Neural crest cell (in vitro differentiated cells): ENCODE data around the gene CASZ1. TPM values are rescaled to one million over a fixed set of nuclear protein-coding genes. Genes with fewer than 3 reads are reported as not detected.

ENCODE experiments used
- DNase-seq: peaks from one replicate; pipeline ENCODE4 v3.0.0; 2021; ENCODE audit warnings: low read depth, mixed read lengths, low spot score
- H3K27ac Mint-ChIP-seq: one replicate; pipeline ENCODE4 v1.8.0; 2021; ENCODE audit warnings: mild to moderate bottlenecking, mixed read lengths; ENCODE audit not compliant: unreplicated experiment
- H3K27me3 Mint-ChIP-seq: 2 replicates; pipeline ENCODE4 v1.8.0; 2021; ENCODE audit warnings: low read depth, mild to moderate bottlenecking, mixed read lengths
- H3K36me3 Mint-ChIP-seq: 2 replicates; pipeline ENCODE4 v1.8.0; 2021; ENCODE audit warnings: low read depth, mild to moderate bottlenecking, mixed read lengths
- H3K4me1 Mint-ChIP-seq: 2 replicates; pipeline ENCODE4 v1.8.0; 2021; ENCODE audit warnings: mixed read lengths
- H3K4me3 Mint-ChIP-seq: one replicate; pipeline ENCODE4 v1.8.0; 2021; ENCODE audit warnings: mild to moderate bottlenecking, mixed read lengths
- H3K9me3 Mint-ChIP-seq: 2 replicates; pipeline ENCODE4 v1.8.0; 2021; ENCODE audit warnings: mixed read lengths
- total RNA-seq: library from RNA; stranded (reverse); gene quantifications from 2 replicates; pipeline ENCODE4 v1.2.1, GENCODE V29; 2021
- TF ChIP-seq, protein P1 (sequence below): fragments of 200-600 bp; sonication (generic); conservative IDR thresholded peaks from 2 replicates; pipeline ENCODE4 v1.5.0; 2021; ENCODE audit warnings: antibody characterized with exemption, mild to moderate bottlenecking

CASZ1 gene
- total RNA-seq, 1 donor from 2014 or later = 2.6 TPM

DNA sequence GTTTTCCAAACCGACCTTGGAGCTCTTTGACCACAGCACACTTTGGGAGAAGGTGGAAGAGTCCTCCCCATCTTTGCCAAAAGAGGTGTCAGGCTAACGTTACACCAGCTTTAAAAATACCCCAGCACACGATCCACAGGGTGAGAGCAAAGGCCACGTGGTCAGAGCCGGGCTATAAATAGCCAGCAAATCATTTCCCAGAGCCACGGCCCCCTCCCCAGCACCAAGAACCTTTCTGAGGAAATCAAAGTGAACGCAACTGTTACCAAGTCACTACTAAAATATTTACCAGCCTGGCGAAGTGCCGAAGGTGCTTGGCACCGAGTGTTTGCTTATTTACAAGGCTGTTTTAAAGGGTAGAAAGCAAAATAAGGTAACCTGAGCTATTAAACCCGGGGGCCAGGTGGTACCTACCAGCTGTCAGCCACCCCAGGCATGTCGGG lies 72.4 kb downstream of the CASZ1 start:
- no peak for DNase-seq
- H3K4me1 Mint-ChIP-seq = peaks cover 14% of the 10 kb centered on the region
- H3K9me3 Mint-ChIP-seq = no peaks in the 10 kb centered on the region
- peaks cover 93% of the 10 kb centered on the region for H3K27me3 Mint-ChIP-seq
- TF ChIP-seq, protein P1, sequence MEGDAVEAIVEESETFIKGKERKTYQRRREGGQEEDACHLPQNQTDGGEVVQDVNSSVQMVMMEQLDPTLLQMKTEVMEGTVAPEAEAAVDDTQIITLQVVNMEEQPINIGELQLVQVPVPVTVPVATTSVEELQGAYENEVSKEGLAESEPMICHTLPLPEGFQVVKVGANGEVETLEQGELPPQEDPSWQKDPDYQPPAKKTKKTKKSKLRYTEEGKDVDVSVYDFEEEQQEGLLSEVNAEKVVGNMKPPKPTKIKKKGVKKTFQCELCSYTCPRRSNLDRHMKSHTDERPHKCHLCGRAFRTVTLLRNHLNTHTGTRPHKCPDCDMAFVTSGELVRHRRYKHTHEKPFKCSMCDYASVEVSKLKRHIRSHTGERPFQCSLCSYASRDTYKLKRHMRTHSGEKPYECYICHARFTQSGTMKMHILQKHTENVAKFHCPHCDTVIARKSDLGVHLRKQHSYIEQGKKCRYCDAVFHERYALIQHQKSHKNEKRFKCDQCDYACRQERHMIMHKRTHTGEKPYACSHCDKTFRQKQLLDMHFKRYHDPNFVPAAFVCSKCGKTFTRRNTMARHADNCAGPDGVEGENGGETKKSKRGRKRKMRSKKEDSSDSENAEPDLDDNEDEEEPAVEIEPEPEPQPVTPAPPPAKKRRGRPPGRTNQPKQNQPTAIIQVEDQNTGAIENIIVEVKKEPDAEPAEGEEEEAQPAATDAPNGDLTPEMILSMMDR = no peak
- no peak overlapping the region for H3K4me3 Mint-ChIP-seq
- H3K27ac Mint-ChIP-seq = no peak overlapping the region
- H3K36me3 Mint-ChIP-seq = no peaks in the 10 kb centered on the region

DNA sequence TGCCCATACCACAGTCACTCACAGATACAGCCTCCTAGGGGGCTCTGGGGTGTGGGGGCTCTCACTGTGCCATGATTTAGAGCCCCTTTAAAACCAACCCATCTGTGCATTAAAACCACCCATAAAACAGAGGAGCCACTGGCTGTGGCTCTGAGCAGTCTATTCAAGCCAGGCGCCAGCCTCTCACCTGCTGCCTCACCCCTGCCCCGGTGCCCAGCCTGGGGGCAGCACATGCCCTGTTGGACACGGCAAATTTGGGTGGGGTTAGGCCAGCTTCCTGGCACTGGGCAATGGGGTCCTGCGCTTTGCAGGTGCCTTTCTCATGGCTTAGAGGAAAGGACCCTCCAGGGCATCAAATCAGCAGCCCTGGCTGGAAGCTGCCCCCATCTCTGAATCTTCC lies 73.1 kb downstream of the CASZ1 start:
- H3K27me3 Mint-ChIP-seq = peaks cover 95% of the 10 kb centered on the region
- H3K4me3 Mint-ChIP-seq = no peak overlapping the region
- TF ChIP-seq, protein P1 = no peak
- H3K27ac Mint-ChIP-seq = no peak overlapping the region
- no peaks in the 10 kb centered on the region for H3K36me3 Mint-ChIP-seq
- H3K9me3 Mint-ChIP-seq = no peaks in the 10 kb centered on the region
- peaks cover 10% of the 10 kb centered on the region for H3K4me1 Mint-ChIP-seq
- DNase-seq = no peak

DNA sequence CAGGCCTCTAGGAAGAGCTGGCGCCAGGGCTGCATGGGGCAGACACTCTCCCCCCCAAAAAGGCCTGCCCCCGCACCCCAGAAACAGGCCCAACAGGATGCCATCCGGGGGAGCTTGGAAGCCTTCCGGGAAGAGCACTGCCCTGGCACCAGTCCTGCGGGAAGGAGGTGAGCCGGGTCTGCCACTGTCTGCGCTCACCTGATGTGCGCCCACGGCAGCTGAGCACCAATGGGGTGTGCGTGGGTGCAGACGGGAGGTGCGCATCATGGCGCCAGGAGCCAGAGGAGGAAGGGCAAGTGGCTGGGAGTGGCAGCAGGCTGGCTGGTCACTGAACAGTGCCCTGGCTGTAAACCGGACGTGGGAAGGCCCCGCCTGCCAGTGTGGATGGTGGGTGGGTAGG lies 73.6 kb downstream of the CASZ1 start:
- no peaks in the 10 kb centered on the region for H3K36me3 Mint-ChIP-seq
- peaks cover 96% of the 10 kb centered on the region for H3K27me3 Mint-ChIP-seq
- TF ChIP-seq, protein P1 = no peak
- no peak overlapping the region for H3K27ac Mint-ChIP-seq
- peaks cover 7% of the 10 kb centered on the region for H3K4me1 Mint-ChIP-seq
- no peak overlapping the region for H3K4me3 Mint-ChIP-seq
- no peak for DNase-seq
- H3K9me3 Mint-ChIP-seq = no peaks in the 10 kb centered on the region

DNA sequence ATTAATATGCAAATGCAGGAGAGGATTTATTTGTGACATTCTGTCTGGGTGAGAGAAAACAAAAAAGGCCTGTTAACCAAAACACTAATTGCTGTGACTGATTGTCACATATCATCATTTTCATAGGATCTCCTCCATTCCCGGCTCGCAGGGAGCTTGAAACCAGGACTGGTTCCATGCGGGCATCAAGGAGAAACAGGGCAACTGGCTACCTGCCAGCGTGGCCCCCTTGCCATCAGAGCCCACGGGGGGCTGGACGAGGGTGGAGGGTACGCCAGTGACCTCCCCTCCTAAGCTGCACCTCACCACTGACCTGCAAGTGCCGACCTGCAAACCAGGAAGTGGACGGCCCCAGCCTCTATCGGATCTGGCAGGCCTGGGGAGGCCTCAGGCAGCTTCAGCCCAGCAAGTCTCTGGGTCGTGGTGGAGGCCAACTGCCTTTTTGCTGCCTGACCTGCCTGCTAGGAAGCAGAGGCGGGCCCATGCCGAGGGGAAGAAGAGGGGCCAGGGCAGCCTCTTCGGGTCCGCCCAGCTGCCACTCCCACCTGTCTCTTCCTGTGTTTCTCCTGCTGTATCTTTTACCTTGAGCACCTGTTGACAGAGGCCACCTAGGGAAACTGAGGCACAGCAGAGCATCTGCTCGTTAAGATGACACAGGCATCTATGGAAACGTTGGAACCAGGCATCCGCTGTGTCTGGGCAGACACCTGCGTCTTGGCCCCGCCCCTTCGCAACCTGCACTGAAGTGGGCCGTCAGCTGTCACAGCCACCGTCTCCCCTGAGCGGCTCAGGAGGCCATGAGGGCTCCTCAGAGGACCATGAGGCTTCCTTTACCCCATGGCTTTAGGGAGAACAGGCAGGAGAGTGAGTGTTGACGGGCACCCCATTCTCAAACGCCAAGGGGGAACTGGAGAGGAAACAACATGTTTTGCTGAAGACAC lies 74.8 kb downstream of the CASZ1 start:
- H3K4me3 Mint-ChIP-seq = no peak overlapping the region
- TF ChIP-seq, protein P1 = no peak
- no peaks in the 10 kb centered on the region for H3K9me3 Mint-ChIP-seq
- DNase-seq = no peak
- H3K4me1 Mint-ChIP-seq = peaks cover 14% of the 10 kb centered on the region
- no peak overlapping the region for H3K27ac Mint-ChIP-seq
- peaks cover 98% of the 10 kb centered on the region for H3K27me3 Mint-ChIP-seq
- no peaks in the 10 kb centered on the region for H3K36me3 Mint-ChIP-seq

DNA sequence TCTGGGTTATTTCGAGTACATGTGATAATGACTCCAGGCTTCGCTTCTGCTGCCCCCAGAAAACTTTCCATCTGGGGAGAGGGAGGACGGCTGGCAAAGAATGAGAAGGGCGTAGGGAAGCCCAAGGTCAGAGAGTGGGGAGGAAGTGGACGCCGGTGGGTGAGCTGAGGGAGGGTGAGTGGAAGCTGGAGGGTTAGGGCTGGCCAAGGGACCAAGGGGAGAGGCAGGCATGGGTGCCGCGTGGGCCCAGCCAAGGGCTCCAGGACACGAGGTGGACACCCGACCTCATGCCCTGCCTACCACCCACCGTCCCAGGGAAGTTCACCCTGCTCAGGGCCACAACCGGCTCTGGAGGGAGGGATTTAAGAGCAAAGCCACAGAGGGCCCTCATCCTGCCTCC lies 75.8 kb downstream of the CASZ1 start:
- no peaks in the 10 kb centered on the region for H3K9me3 Mint-ChIP-seq
- TF ChIP-seq, protein P1 = no peak
- no peak overlapping the region for H3K27ac Mint-ChIP-seq
- H3K4me1 Mint-ChIP-seq = peaks cover 16% of the 10 kb centered on the region
- DNase-seq = no peak
- peaks cover 94% of the 10 kb centered on the region for H3K27me3 Mint-ChIP-seq
- no peaks in the 10 kb centered on the region for H3K36me3 Mint-ChIP-seq
- no peak overlapping the region for H3K4me3 Mint-ChIP-seq
